ENCODE data around the gene NOL3.
"Not testable (repeated sequence)": the region's sequence is repeated elsewhere in the genome, so short reads cannot be mapped to it uniquely, and the experiment has no call there.

NOL3 gene

GRCh38 chr16:67170168-67170948, at the start of gene NOL3:
TSS of gene NOL3 (plus strand) at chr16:67170538.
- DNase-seq, result peak in 47 of 51 donors; percentile 14 to 81 (median 57)

GRCh38 chr16:67122799-67123198, 47.5 kb upstream of the NOL3 start:
- not testable (repeated sequence) for DNase-seq

- DNase-seq, result no peak
Observed at GRCh38 chr16:67128417-67128816, 41.9 kb upstream of the NOL3 start.

GRCh38 chr16:67128887-67129286, 41.5 kb upstream of the NOL3 start:
- no peak for DNase-seq

DNA sequence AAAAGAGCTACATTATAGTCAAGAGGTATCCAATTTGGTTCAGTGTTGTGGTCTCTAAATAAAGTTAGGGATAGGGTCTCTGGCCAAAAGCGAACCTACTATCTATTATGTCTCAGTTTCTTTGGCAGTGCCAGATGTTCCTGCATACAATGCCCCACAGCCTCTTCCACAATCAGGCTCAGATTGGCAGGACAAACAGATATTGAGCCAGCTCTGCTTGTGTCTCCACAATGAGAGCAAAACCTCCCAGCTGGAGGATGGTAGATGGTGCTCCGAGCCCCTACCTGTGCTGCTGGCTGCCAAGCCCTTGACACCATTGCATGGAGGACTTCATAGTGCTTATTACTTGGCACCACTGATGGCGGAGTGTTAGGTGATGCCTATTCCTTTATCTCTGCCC, 40.9 kb upstream of the NOL3 start:
- DNase-seq, result peak in 14 of 51 donors; percentile 2 to 58 (median 18)

- DNase-seq, result no peak
Observed at GRCh38 chr16:67137605-67138004, 32.7 kb upstream of the NOL3 start.

GRCh38 chr16:67141391-67141790, 28.9 kb upstream of the NOL3 start:
- DNase-seq, result no peak

GRCh38 chr16:67142342-67142741, 28.0 kb upstream of the NOL3 start:
- DNase-seq, result no peak

DNA sequence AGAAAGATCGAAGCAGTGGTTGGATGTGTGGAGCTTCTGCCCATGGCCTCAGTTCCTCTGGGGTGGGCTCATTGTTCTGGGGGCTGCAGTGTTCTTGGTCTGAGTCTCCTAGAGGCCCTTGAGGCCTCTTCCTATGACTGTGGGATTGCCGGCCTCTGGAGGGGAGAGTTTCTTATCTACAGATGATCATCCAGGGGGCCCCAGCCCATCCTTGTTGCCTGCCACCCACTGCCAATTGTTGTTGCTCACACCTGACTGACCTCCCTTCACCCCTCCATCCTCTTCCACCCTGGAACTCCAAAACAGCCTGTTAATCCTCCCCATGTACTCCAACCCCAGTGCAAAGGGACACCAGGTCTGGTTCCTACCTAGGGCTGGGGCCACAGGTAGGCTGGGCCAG, 25.4 kb upstream of the NOL3 start:
- DNase-seq, result no peak

DNA sequence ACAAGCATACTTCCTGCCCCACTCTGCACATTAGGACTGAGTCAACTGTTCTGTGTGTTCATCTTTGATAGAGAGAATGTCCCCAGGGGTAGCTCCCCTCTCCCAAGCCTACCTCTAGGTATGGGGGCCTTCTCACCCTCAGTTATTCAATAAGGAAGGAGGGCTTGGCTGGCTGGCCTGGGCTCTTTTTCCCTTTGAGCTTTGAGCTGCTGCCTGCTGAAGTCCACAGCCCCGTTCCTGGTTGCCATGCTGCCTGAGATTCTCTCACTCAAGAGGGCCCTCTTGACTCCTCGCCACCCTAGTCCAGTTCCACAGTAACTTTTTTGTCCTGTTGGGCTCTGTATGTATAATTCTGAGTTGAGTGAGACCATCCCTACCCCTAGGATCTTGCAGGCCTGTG, 24.6 kb upstream of the NOL3 start:
- DNase-seq, result no peak

- DNase-seq, result peak in 3 of 51 donors; percentile 22 to 33 (median 31)
Observed at GRCh38 chr16:67146523-67147357, 23.6 kb upstream of the NOL3 start.

DNA sequence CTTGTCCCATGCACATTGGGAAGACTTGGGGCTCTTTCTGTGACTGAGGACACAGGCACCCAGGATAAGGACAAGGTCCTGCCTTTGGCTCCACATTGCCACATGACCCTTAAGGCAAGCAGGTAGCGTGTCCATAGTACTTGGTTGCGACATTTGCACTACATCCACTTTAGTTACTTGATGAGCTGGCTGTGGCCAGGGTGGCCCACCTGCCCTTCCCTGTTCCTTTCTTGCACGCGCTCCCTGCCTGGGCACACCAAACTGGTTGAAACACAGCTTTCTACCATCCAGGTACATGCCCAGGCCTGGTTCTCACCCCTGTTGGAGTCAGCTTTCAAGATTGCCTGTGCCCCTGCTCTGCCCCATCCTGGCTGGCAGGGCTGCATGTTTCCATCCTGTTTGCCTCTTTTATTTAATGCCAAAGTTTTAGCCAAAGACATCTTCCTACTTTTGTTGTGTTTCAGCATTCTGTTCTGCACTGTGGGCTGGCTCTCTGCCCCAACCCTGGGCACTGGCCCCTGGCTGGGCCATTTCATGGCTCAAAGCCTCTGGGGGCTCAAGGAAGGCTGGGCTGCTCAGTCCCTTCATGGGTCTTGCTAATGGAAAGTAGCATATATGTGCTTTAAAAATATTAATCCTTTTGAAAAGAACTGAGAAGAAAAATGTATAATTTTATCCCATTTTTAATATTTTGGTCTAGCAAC, 22.7 kb upstream of the NOL3 start:
- no peak for DNase-seq

- DNase-seq, result no peak
Observed at GRCh38 chr16:67148221-67148620, 22.1 kb upstream of the NOL3 start.

DNA sequence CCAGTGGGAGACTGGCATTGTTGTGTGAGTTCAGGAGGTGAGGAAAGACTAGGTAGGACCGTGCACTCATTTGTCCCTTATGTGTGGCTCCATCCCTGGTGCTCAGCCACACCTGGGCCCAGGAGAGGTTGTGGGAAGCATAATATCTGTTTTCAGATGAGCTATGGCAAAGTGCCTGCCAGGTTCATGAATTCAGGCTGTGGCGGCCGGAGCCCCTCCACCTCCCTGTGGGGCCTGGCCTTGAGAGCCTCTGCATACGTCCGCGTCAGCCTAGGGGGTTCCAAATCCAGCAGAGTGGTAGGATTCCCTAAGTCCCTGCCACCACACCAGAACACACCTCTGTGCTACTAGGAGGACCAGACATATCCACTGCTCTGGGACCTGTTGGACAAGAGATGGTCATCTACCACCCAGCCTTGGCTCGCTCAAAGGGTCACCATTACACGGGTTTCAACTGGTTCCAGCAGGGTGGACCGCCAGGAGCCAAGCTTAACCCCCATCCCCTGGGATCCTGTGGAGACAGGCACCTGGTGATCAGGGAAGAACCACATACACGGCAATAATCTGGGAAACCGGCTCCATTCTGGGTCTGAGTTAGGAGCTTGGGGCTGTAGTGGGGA, 21.6 kb upstream of the NOL3 start:
- DNase-seq, result no peak

- DNase-seq, result no peak
Observed at GRCh38 chr16:67149276-67150046, 20.9 kb upstream of the NOL3 start.

DNA sequence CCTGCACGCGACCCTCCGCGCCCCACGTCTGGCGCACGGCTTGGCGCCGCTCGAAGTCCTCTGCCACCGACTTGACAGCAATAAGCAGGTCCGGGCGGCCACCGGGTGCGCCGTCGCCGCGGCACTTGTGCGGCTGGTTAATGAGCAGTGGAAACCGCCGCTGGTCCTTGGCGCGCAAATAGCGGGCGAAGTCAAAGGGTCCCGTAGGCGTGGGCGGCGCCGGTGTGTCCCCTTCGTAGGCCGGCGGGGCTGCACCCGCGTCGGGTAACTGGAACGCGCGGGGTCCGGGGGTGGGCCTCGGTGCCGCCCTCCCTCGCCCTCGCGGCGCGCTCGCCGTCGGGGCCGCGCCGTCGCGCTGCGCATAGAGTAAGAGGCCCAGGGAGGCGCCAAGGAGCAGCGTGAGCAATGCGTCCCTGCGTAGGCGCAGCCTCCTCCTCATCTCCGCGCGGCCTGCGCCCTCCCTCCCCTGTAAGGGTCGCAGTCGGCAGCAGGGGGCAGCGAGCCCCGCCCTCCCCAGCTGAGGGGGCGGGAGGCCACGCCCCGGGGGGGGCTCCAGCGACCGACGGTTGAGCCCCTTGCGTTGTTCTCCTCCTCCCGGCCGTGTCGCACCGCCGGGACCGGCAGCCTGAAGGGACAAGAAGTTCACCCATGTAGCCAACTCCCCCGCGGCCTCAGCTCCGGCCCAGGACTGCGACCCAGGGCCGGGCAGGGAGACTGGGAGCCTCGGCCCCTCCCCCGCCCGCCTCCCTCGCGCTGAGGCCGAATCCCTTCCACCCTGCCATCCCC, 20.1 kb upstream of the NOL3 start:
- peak in 4 of 51 donors; percentile 10 to 39 (median 20) for DNase-seq

DNA sequence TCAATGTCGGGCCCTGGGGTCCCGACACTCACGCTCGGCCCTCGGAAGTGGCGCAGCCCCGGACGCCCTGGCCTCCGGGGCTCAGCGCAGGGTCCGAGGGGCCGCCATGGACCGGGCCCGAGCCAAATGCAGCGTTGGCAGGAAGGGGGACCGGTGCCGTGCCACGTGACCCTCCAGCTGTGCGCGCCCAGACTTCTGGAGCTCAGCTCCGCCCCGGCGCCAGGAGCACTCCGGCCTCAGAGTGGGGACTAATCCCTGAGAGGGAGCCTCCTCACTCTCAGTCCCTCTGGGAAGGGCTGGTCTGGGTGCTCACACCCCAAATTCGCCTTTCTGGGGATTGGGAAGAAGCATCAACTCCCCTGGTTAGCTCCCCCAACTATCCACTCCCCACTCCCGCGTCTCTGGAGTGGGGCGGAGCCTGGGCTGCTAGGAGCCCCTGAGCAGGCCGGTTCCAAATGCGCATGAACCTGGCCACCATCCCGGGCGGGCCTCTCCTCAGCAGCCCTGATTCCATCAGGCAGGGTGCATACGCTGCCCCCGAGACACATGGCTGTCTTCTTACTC, 19.4 kb upstream of the NOL3 start, which contains the start of gene B3GNT9:
B3GNT9 (minus strand) TSS at position 166 of the 564 bp plus-strand sequence. CDS start 513 bp downstream, outside the sequence.
- peak in 42 of 51 donors; percentile 29 to 82 (median 62) for DNase-seq

- no peak for DNase-seq
Observed at GRCh38 chr16:67151431-67152097, 18.8 kb upstream of the NOL3 start.

Measured in hypothalamus (tissue), 51 donors.